ENCODE measurements around the gene TRAFD1.

DNA sequence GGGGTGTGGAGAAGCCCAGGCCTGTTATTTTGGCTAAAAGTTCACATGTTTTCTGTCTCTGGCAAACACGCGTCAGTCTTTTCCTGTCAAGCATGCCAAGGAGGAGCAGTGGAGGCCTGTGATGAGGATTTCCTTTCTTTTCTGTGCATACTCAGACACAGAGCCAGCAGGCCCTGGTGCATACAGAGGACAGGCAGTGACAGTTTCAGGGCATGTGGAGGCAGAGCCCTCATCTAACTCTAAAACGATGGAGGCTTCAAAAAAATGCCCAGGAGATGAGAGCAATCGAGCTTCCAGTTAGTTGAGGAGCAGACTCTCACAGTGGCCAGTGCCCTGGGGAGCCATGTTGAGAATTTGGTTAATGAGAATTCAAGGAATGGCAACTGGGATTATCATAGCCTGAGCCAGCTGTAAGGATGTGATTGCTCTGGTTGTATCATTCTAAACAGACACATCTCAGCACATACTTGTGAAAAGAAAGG is 66.5 kb downstream of the TRAFD1 start:
- TF ChIP-seq, protein P1, sequence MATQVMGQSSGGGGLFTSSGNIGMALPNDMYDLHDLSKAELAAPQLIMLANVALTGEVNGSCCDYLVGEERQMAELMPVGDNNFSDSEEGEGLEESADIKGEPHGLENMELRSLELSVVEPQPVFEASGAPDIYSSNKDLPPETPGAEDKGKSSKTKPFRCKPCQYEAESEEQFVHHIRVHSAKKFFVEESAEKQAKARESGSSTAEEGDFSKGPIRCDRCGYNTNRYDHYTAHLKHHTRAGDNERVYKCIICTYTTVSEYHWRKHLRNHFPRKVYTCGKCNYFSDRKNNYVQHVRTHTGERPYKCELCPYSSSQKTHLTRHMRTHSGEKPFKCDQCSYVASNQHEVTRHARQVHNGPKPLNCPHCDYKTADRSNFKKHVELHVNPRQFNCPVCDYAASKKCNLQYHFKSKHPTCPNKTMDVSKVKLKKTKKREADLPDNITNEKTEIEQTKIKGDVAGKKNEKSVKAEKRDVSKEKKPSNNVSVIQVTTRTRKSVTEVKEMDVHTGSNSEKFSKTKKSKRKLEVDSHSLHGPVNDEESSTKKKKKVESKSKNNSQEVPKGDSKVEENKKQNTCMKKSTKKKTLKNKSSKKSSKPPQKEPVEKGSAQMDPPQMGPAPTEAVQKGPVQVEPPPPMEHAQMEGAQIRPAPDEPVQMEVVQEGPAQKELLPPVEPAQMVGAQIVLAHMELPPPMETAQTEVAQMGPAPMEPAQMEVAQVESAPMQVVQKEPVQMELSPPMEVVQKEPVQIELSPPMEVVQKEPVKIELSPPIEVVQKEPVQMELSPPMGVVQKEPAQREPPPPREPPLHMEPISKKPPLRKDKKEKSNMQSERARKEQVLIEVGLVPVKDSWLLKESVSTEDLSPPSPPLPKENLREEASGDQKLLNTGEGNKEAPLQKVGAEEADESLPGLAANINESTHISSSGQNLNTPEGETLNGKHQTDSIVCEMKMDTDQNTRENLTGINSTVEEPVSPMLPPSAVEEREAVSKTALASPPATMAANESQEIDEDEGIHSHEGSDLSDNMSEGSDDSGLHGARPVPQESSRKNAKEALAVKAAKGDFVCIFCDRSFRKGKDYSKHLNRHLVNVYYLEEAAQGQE (IDR thresholded peaks at IDR 0.05; ENCODE audit: low read depth) = no peak
- TF ChIP-seq, protein P2, sequence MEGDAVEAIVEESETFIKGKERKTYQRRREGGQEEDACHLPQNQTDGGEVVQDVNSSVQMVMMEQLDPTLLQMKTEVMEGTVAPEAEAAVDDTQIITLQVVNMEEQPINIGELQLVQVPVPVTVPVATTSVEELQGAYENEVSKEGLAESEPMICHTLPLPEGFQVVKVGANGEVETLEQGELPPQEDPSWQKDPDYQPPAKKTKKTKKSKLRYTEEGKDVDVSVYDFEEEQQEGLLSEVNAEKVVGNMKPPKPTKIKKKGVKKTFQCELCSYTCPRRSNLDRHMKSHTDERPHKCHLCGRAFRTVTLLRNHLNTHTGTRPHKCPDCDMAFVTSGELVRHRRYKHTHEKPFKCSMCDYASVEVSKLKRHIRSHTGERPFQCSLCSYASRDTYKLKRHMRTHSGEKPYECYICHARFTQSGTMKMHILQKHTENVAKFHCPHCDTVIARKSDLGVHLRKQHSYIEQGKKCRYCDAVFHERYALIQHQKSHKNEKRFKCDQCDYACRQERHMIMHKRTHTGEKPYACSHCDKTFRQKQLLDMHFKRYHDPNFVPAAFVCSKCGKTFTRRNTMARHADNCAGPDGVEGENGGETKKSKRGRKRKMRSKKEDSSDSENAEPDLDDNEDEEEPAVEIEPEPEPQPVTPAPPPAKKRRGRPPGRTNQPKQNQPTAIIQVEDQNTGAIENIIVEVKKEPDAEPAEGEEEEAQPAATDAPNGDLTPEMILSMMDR (IDR thresholded peaks at IDR 0.05 in 2 of 3, conservative IDR thresholded peaks at IDR 0.05 in 1 of 3; ENCODE audit: borderline replicate concordance in 1 of 3, insufficient read depth in 1 of 3, low read depth in 2 of 3, low read length in 2 of 3) = no peak
- TF ChIP-seq, protein P3, sequence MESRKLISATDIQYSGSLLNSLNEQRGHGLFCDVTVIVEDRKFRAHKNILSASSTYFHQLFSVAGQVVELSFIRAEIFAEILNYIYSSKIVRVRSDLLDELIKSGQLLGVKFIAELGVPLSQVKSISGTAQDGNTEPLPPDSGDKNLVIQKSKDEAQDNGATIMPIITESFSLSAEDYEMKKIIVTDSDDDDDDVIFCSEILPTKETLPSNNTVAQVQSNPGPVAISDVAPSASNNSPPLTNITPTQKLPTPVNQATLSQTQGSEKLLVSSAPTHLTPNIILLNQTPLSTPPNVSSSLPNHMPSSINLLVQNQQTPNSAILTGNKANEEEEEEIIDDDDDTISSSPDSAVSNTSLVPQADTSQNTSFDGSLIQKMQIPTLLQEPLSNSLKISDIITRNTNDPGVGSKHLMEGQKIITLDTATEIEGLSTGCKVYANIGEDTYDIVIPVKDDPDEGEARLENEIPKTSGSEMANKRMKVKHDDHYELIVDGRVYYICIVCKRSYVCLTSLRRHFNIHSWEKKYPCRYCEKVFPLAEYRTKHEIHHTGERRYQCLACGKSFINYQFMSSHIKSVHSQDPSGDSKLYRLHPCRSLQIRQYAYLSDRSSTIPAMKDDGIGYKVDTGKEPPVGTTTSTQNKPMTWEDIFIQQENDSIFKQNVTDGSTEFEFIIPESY (IDR thresholded peaks at IDR 0.05; ENCODE audit: extremely low read depth, insufficient replicate concordance, low read length) = no peak
- TF ChIP-seq YY1 (IDR thresholded peaks at IDR 0.05; ENCODE audit: extremely low read depth, insufficient replicate concordance, low read depth, low read length) (no peak), ZNF274 (IDR thresholded peaks at IDR 0.05; ENCODE audit: low read depth, low read length) (no peak)

Data from HCT116 (cell line).